Measurements from ENCODE around the gene VSIR.

- TF ChIP-seq HDAC3 (IDR thresholded peaks at IDR 0.05; ENCODE audit: borderline replicate concordance, partially characterized antibody), result no peak
- TF ChIP-seq POLR2A (conservative IDR thresholded peaks at IDR 0.05), result no peak
These were observed 6.5 kb downstream of the VSIR start for GRCh38 chr10:71766717-71767419.
